ENCODE data around the gene ZRANB1. TPM values are rescaled to one million over a fixed set of nuclear protein-coding genes. Genes with fewer than 3 reads are reported as not detected.
"Not testable (repeated sequence)": the region's sequence is repeated elsewhere in the genome, so short reads cannot be mapped to it uniquely, and the experiment has no call there.

ZRANB1 gene
- total RNA-seq, 1 donor from 2014 or later = 24.0 TPM

GRCh38 chr10:124984376-124984775 lies 42.5 kb downstream of the ZRANB1 start:
- H3K9me3 Mint-ChIP-seq = no peaks in the 10 kb centered on the region
- DNase-seq (ENCODE audit: low read depth, low spot score) = no peak
- no peak overlapping the region for H3K27ac Mint-ChIP-seq (ENCODE audit: unreplicated experiment)
- H3K4me1 Mint-ChIP-seq = peaks cover 13% of the 10 kb centered on the region
- TF ChIP-seq CTCF (conservative IDR thresholded peaks at IDR 0.05) = no peak
- H3K4me3 Mint-ChIP-seq = no peak overlapping the region
- peaks cover under 1% of the 10 kb centered on the region for H3K27me3 Mint-ChIP-seq (ENCODE audit: low read depth)
- peaks cover 24% of the 10 kb centered on the region for H3K36me3 Mint-ChIP-seq (ENCODE audit: low read depth)

DNA sequence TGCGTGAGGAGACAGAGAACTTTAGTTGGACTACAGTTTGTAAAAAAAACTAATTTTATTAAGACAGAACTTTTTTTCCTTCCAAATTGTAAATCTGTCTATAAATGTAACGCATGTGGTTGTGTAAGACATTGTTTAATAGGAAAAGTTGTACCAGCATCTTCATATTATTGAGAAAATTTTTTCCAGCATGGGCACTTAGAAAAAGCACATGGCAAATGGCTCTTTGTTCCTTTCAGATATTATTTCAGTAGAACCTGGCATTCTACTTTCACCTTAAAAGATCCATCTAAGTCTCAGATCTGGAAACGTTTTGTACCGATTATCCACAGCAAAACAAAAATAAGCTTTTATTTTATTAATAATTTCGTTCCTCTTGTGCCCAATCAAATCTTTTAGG lies 43.2 kb downstream of the ZRANB1 start:
- no peaks in the 10 kb centered on the region for H3K9me3 Mint-ChIP-seq
- H3K27me3 Mint-ChIP-seq (ENCODE audit: low read depth) = peaks cover 4% of the 10 kb centered on the region
- peaks cover 13% of the 10 kb centered on the region for H3K4me1 Mint-ChIP-seq
- peaks cover 28% of the 10 kb centered on the region for H3K36me3 Mint-ChIP-seq (ENCODE audit: low read depth)
- H3K27ac Mint-ChIP-seq (ENCODE audit: unreplicated experiment) = no peak overlapping the region
- TF ChIP-seq CTCF (conservative IDR thresholded peaks at IDR 0.05) = no peak
- no peak for DNase-seq (ENCODE audit: low read depth, low spot score)
- H3K4me3 Mint-ChIP-seq = no peak overlapping the region

- no peak for DNase-seq (ENCODE audit: low read depth, low spot score)
- H3K36me3 Mint-ChIP-seq (ENCODE audit: low read depth) = peaks cover 34% of the 10 kb centered on the region
- peaks cover 6% of the 10 kb centered on the region for H3K27me3 Mint-ChIP-seq (ENCODE audit: low read depth)
- peaks cover 17% of the 10 kb centered on the region for H3K4me1 Mint-ChIP-seq
- H3K4me3 Mint-ChIP-seq = no peak overlapping the region
- H3K27ac Mint-ChIP-seq (ENCODE audit: unreplicated experiment) = no peak overlapping the region
- H3K9me3 Mint-ChIP-seq = no peaks in the 10 kb centered on the region
- no peak for TF ChIP-seq CTCF (conservative IDR thresholded peaks at IDR 0.05)
Observed at GRCh38 chr10:124987788-124988187, 45.9 kb downstream of the ZRANB1 start.

GRCh38 chr10:124988753-124989152 lies 46.8 kb downstream of the ZRANB1 start:
- DNase-seq (ENCODE audit: low read depth, low spot score); H3K27me3 Mint-ChIP-seq (ENCODE audit: low read depth); H3K27ac Mint-ChIP-seq (ENCODE audit: unreplicated experiment); H3K9me3 Mint-ChIP-seq: not testable (repeated sequence)
- H3K4me1 Mint-ChIP-seq = peaks cover 11% of the 10 kb centered on the region
- H3K4me3 Mint-ChIP-seq = peak overlapping the region; percentile 35
- peaks cover 35% of the 10 kb centered on the region for H3K36me3 Mint-ChIP-seq (ENCODE audit: low read depth)

DNA sequence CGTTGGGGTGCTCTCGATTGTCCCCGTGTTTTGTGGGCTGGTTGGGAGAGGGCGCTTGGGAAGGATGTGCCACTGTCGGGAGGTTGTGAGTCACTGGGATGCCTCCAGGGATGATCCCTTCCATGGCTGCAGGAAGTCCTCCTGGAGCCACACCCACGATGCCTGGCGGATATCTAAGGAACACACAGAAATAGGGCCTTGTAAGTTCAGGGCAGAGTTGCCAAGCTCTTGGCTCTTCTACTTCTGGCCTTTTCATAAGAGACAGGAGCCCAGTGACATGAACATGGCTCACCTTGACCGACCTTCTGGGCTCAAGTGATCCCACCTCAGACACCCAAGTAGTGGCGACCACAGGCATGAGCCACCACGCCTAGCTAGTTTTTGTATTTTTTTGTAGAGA lies 47.6 kb downstream of the ZRANB1 start:
- H3K4me1 Mint-ChIP-seq = peaks cover 9% of the 10 kb centered on the region
- peak overlapping the region; percentile 51 for H3K4me3 Mint-ChIP-seq
- peaks cover 36% of the 10 kb centered on the region for H3K36me3 Mint-ChIP-seq (ENCODE audit: low read depth)
- peaks cover 6% of the 10 kb centered on the region for H3K27me3 Mint-ChIP-seq (ENCODE audit: low read depth)
- H3K27ac Mint-ChIP-seq (ENCODE audit: unreplicated experiment) = peak overlapping the region; percentile 62
- H3K9me3 Mint-ChIP-seq = no peaks in the 10 kb centered on the region
- TF ChIP-seq CTCF (conservative IDR thresholded peaks at IDR 0.05) = no peak
- no peak for DNase-seq (ENCODE audit: low read depth, low spot score)

- peak overlapping the region; percentile 27 for H3K27ac Mint-ChIP-seq (ENCODE audit: unreplicated experiment)
- peaks cover 6% of the 10 kb centered on the region for H3K27me3 Mint-ChIP-seq (ENCODE audit: low read depth)
- no peak for TF ChIP-seq CTCF (conservative IDR thresholded peaks at IDR 0.05)
Observed at GRCh38 chr10:124990671-124991625, 49.0 kb downstream of the ZRANB1 start.

More at GRCh38 chr10:124990671-124991625, 49.0 kb downstream of the ZRANB1 start:
- no peaks in the 10 kb centered on the region for H3K9me3 Mint-ChIP-seq
- H3K4me3 Mint-ChIP-seq = no peak overlapping the region
- peaks cover 36% of the 10 kb centered on the region for H3K36me3 Mint-ChIP-seq (ENCODE audit: low read depth)
- peaks cover 9% of the 10 kb centered on the region for H3K4me1 Mint-ChIP-seq
- no peak for DNase-seq (ENCODE audit: low read depth, low spot score)
